Body of pancreas (tissue), 4 donors: ENCODE data around the gene HIKESHI.

Experiments
- CTCF ChIP-seq, 7 experiments: fragments of 450-650 bp in 4 of 7; fragments of 200-600 bp in 3 of 7; sonication (generic) in 3 of 7; IDR thresholded peaks; one replicate each; pipeline ENCODE4 v1.5.1; 2016 to 2019; ENCODE audit warnings: antibody characterized with exemption in 7 of 7
- POLR2A ChIP-seq, 3 donors: fragments of 450-650 bp; IDR thresholded peaks; one replicate each; pipeline ENCODE4 v1.6.1; 2016; ENCODE audit warnings: antibody characterized with exemption in 3 of 3, mild to moderate bottlenecking in 2 of 3

GRCh38 chr11:86269645-86270044, 32.4 kb upstream of the HIKESHI start:
- TF ChIP-seq CTCF (IDR thresholded peaks at IDR 0.05) (no peak), POLR2A (IDR thresholded peaks at IDR 0.05) (no peak)
